NCI-H2107 (cell line): Measurements from ENCODE around the gene CRYBB1.

Source experiments
- DNase-seq: peaks from one replicate; lab custom pipeline; 2025; lab: John Stamatoyannopoulos, UW

The CRYBB1 gene

DNA sequence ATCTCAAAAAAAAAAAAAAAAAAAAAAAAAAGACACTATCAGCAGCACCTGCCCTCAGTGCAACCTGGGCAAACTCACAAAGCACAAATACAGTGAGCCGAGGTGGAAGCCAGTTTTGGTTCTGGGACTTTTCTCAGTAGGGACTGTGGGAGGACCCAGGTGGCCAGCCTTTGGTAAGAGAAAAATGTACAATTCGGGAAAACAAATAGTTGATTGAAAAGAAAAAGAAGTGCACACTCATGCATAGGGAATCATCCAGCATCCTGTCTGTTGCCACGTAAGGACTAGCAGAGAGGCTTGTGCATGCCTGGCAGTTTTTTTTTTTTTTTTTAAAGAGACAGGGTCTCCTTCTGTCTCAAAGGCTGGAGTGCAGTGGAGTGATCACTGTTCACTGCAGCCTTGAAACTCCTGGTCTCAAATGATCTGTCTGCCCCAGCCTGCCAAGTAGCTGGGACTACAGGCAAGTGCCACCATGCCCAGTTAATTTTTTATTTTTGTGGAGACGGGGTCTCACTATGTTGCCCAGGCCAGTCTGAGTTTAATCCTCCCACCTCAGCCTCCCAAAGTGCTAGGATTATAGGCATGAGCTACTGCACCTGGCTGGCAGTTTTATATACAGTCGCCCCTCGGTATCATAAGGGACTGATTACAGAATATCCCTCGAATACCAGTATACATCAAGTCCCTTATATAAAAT, 64.6 kb downstream of the CRYBB1 start:
- no peak for DNase-seq

DNA sequence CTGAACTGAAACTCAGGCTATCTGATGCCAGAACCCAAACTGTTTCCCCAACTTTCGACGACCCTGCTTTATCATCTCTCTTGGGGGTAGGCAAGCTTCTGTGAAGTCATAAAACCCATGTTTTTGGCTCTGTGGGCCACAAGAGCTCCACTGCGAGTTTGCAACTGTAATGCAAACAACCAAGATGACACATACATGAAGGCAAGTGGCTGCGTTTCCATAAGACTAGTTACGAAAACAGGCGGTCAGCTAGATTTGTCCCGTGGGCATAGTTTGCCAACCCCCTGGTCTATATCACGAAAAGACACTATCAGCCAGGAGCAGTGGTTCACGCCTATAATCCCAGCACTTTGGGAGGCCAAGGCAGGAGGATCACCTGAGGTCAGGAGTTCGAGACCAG, 65.4 kb downstream of the CRYBB1 start:
- no peak for DNase-seq

DNA sequence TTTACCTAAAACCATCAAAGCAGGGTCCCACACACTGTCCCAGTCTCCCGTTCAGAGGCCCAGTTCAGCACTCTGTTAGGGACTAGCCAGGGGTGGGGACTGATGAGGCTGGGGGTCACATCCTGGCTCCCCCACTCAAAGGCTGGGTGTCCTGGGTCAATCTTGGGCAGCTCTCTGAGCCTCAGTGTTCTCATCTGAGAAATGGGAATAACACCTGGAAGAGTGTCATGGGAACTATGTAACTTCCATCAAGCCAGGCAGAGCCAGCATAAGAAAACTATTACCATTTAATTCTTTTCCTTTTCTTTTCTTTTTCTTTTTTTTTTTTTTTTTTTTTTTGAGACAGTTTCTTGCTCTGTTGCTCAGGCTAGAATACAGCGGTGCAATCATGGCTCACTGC, 66.3 kb downstream of the CRYBB1 start:
- DNase-seq = no peak

DNA sequence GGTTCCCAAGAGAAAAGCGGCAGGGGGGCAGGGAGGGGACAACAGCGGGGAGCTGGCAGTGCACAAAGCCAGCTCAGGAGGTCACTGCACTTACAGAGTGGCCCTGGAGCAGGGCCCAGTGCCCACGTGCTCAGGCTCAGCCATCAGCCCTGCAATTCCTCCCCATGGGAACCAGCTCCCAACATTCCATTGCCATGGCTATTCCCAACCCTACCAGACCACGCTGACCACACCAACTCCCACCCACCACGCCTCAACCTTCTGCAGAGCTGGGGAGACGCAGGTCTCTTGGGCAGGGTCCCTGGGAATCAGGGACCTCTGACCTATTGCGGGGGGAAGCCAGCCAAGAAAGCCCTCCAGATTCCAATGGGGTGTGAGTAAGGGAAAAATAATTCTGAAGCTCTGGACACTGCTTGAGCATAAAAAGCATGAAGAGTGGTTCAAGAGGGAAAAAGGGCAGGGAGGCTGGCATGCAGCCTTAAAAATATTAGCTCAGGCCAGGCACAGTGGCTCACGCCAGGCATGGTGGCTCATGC, 67.3 kb downstream of the CRYBB1 start:
- DNase-seq = no peak

DNA sequence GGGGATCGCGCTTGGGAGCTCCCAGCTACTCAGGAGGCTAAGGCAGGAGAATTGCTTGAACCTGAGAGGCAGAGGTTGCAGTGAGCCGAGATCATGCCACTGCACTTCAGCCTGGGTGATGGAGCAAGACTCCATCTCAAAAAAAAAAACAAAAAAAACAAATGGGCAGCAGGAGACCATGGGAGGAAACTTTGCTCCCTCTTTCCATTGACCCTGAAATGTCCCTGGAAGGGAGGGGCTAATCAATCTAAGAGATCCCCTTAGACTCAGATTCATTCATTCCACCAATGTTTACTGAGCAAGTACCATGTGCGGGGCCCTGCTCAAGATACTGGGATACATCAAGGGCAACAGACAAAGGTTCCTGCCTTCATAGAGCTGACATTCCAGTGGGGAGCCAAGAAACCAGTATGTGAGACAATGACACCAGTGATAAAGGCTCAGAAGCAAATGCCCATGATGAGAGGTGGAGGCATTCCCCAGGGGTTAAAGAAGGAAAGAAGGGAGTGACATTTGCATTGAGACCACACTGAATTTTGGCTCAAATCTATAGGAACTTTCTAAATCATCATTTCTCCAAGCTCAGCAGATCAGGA, 67.8 kb downstream of the CRYBB1 start:
- DNase-seq = no peak
